Esophagus squamous epithelium (tissue), 4 donors: ENCODE results near the gene MLLT1.

Source experiments
- CTCF ChIP-seq, 6 experiments: fragments of 450-650 bp in 4 of 6; fragments of 200-600 bp in 2 of 6; sonication (generic) in 2 of 6; IDR thresholded peaks; one replicate each; pipeline ENCODE4 v1.5.1; 2016 to 2019; ENCODE audit warnings: antibody characterized with exemption in 6 of 6, mild to moderate bottlenecking in 4 of 6, moderate library complexity in 4 of 6
- POLR2A ChIP-seq, 4 donors: fragments of 450-650 bp; IDR thresholded peaks; one replicate each; pipeline ENCODE4 v1.6.1; 2017; ENCODE audit warnings: antibody characterized with exemption in 4 of 4, mild to moderate bottlenecking in 4 of 4, moderate library complexity in 3 of 4

- TF ChIP-seq CTCF (IDR thresholded peaks at IDR 0.05) (no peak), POLR2A (IDR thresholded peaks at IDR 0.05) (no peak)
These were observed 16.5 kb downstream of the MLLT1 start for GRCh38 chr19:6263306-6263705.
